RWPE1 (cell line): ENCODE measurements around the gene SRP14.

Source experiments
- CTCF ChIA-PET: fragments of 350-600 bp; sonication (Branson Sonifier 250); formaldehyde crosslinking; extraction: SDS; loops from one replicate; lab custom pipeline; 2021; lab: Yijun Ruan, JAX
- POLR2A ChIA-PET: fragments of 400-600 bp; formaldehyde crosslinking; extraction: SDS; loops from one replicate; lab custom pipeline; 2020; ENCODE audit warnings: antibody characterized with exemption; ENCODE audit not compliant: low non-redundant PET; lab: Yijun Ruan, JAX
- DNase-seq: peaks from one replicate; pipeline ENCODE4 v3.0.0; 2012; ENCODE audit warnings: low spot score
- H3K27ac ChIP-seq: fragments of 450-650 bp; 2 replicates; pipeline ENCODE4 v1.5.1; 2017
- TF ChIP-seq, protein P1 (sequence below): fragments of 450-650 bp; conservative IDR thresholded peaks from 2 replicates; pipeline ENCODE4 v1.5.1; 2017; ENCODE audit warnings: low read depth, mild to moderate bottlenecking

SRP14 gene

GRCh38 chr15:40072216-40072990 lies 33.4 kb upstream of the SRP14 start:
- no peak for DNase-seq
- ChIA-PET CTCF (interaction anchor here (0.7 to 0.9 kb wide), 2 partner anchors 10 to 1429 kb away, joined by 3 to 7 read pairs; no protein-coding TSS in a partner anchor), POLR2A (no interaction called here)
- H3K27ac ChIP-seq, result peak overlapping the region; percentile 16; the same call in 1 of the 2 replicates
- TF ChIP-seq, protein P1, sequence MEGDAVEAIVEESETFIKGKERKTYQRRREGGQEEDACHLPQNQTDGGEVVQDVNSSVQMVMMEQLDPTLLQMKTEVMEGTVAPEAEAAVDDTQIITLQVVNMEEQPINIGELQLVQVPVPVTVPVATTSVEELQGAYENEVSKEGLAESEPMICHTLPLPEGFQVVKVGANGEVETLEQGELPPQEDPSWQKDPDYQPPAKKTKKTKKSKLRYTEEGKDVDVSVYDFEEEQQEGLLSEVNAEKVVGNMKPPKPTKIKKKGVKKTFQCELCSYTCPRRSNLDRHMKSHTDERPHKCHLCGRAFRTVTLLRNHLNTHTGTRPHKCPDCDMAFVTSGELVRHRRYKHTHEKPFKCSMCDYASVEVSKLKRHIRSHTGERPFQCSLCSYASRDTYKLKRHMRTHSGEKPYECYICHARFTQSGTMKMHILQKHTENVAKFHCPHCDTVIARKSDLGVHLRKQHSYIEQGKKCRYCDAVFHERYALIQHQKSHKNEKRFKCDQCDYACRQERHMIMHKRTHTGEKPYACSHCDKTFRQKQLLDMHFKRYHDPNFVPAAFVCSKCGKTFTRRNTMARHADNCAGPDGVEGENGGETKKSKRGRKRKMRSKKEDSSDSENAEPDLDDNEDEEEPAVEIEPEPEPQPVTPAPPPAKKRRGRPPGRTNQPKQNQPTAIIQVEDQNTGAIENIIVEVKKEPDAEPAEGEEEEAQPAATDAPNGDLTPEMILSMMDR, result no peak

GRCh38 chr15:40070608-40071218 lies 31.7 kb upstream of the SRP14 start:
- POLR2A ChIA-PET, result no interaction called here
- DNase-seq, result no peak
- TF ChIP-seq, protein P1, result no peak
- peak overlapping the region; percentile 81 for H3K27ac ChIP-seq
- CTCF ChIA-PET, result interaction anchor here (1.1 kb wide), 1 partner anchor 34 kb away, joined by 3 read pairs; no protein-coding TSS in a partner anchor

- POLR2A ChIA-PET, result no interaction called here
- peak overlapping the region; percentile 81 for H3K27ac ChIP-seq
- TF ChIP-seq, protein P1, result no peak
- CTCF ChIA-PET, result interaction anchor here (1.1 kb wide), 1 partner anchor 34 kb away, joined by 3 read pairs; no protein-coding TSS in a partner anchor
- DNase-seq, result no peak
Observed at GRCh38 chr15:40070166-40070557, 31.2 kb upstream of the SRP14 start.

DNA sequence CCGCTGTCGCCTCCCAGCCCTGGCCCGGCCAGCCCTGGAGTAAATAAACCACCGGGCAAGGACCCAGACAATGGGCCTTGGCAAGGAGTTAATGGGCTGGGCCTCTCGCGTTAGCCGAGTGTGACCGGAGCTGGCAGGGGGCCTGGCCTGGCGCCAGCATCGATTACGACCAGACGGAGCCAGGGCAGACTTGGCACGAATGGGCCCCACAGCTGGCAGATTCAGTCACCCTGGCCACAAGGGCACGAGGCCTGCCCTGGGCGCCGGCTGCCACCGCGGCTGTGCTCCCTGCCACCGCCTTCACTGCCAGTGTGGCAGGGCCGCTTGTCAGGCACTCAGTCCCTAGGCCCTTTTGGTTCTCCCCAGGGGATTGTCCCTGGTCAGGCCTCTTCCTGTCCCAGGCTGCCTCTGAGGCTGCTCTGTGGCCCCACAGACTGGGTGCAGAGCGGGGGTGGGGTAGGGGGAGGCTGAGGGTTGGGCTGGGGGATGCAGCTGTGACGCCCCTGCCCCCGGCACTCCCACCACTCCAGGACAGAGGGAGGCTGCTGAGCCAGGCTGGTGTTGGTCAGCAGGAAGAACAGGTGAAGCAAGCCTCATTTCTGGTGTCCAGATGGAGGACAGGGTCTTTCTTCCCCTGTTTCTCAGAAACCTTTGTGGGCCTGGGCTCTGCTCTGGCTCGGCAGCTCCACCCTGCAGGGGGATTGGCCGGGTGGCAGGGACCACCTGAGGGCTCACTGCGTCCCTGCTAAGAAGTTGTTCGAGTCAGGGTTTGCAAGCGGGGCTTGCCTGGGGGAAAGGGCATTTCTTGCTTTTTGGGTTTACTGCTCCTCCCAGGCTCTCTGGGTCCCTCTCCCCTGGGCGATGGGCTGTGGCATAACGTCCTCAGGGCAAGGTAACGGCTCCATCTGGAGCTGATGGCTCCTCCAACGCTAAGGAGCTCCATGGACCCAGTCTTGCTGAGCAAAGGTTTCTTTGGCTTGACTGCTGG lies 30.5 kb upstream of the SRP14 start:
- H3K27ac ChIP-seq, result peak overlapping the region; percentile 81
- POLR2A ChIA-PET, result no interaction called here
- CTCF ChIA-PET, result interaction anchor here (1.0 kb wide), 1 partner anchor 35 kb away, joined by 5 read pairs; no protein-coding TSS in a partner anchor
- DNase-seq, result peak; percentile 69
- TF ChIP-seq, protein P1, result no peak

- TF ChIP-seq, protein P1, result no peak
- ChIA-PET POLR2A (no interaction called here), CTCF (interaction anchor here (0.7 kb wide), 1 partner anchor 19 kb away, joined by 3 read pairs; no protein-coding TSS in a partner anchor)
- no peak for DNase-seq
- peak overlapping the region; percentile 32; the same call in 1 of the 2 replicates for H3K27ac ChIP-seq
Observed at GRCh38 chr15:40067921-40068624, 29.1 kb upstream of the SRP14 start.
